H9 (cell line): Measurements from ENCODE around the gene ARFGAP2. TPM values are rescaled to one million over a fixed set of nuclear protein-coding genes. Genes with fewer than 3 reads are reported as not detected.

Experiments used
- DNase-seq: peaks from one replicate; pipeline ENCODE4 v3.0.0-alpha.2; 2017
- H2AFZ ChIP-seq: one replicate; pipeline ENCODE4 v1.6.1; 2013; ENCODE audit warnings: mild to moderate bottlenecking, low read length, control low read depth, moderate library complexity
- H2AK5ac ChIP-seq: 2 replicates; pipeline ENCODE4 v1.6.1; 2013; ENCODE audit warnings: low read length, control low read depth, mixed read lengths; ENCODE audit not compliant: insufficient read length
- H2BK120ac ChIP-seq: one replicate; pipeline ENCODE4 v1.6.1; 2013; ENCODE audit warnings: low read depth, mild to moderate bottlenecking, low read length, control low read depth, inconsistent platforms; ENCODE audit not compliant: poor library complexity, severe bottlenecking
- H2BK12ac ChIP-seq: 2 replicates; pipeline ENCODE4 v1.6.1; 2013; ENCODE audit warnings: low read length, control low read depth, mixed read lengths, low read depth; ENCODE audit not compliant: insufficient read length
- H2BK15ac ChIP-seq: 2 replicates; pipeline ENCODE4 v1.6.1; 2013; ENCODE audit warnings: low read depth, low read length, control low read depth
- H2BK20ac ChIP-seq: one replicate; pipeline ENCODE4 v1.6.1; 2013; ENCODE audit warnings: low read depth, mild to moderate bottlenecking, low read length, control low read depth, inconsistent platforms; ENCODE audit not compliant: poor library complexity, severe bottlenecking
- H2BK5ac ChIP-seq: 2 replicates; pipeline ENCODE4 v1.6.1; 2013; ENCODE audit warnings: low read length, control low read depth, mixed read lengths; ENCODE audit not compliant: insufficient read length
- H3K14ac ChIP-seq: 2 replicates; pipeline ENCODE4 v1.6.1; 2013; ENCODE audit warnings: low read length, control low read depth; ENCODE audit not compliant: insufficient read depth
- H3K18ac ChIP-seq: 2 replicates; pipeline ENCODE4 v1.6.1; 2013; ENCODE audit warnings: low read depth, mild to moderate bottlenecking, mixed read lengths, low read length, control low read depth; ENCODE audit not compliant: insufficient read length
- H3K23ac ChIP-seq: 2 replicates; pipeline ENCODE4 v1.6.1; 2013; ENCODE audit warnings: low read length, control low read depth, mixed read lengths, low read depth; ENCODE audit not compliant: insufficient read length
- H3K23me2 ChIP-seq: 2 replicates; pipeline ENCODE4 v1.6.1; 2013; ENCODE audit warnings: low read depth, mild to moderate bottlenecking, mixed read lengths, low read length, control low read depth; ENCODE audit not compliant: insufficient read length, poor library complexity, severe bottlenecking
- H3K27ac ChIP-seq: 2 replicates; pipeline ENCODE4 v1.5.1; 2013; ENCODE audit warnings: low read length, control low read depth, mixed read lengths, low read depth; ENCODE audit not compliant: insufficient read length
- H3K27me3 ChIP-seq: 2 replicates; pipeline ENCODE4 v1.6.1; 2013; ENCODE audit warnings: low read length, control low read depth, inconsistent platforms; ENCODE audit not compliant: insufficient read depth
- H3K4ac ChIP-seq: 2 replicates; pipeline ENCODE4 v1.6.1; 2013; ENCODE audit warnings: low read depth, mild to moderate bottlenecking, control low read depth, inconsistent platforms, low read length, moderate library complexity
- H3K4me1 ChIP-seq: 2 replicates; pipeline ENCODE4 v1.6.1; 2013; ENCODE audit warnings: low read length, control low read depth, inconsistent platforms; ENCODE audit not compliant: insufficient read depth
- H3K4me2 ChIP-seq: 2 replicates; pipeline ENCODE4 v1.6.1; 2013; ENCODE audit warnings: low read length, control low read depth, mixed read lengths; ENCODE audit not compliant: insufficient read length, insufficient read depth
- H3K56ac ChIP-seq: 2 replicates; pipeline ENCODE4 v1.6.1; 2013; ENCODE audit warnings: low read depth, mild to moderate bottlenecking, mixed read lengths, low read length, control low read depth; ENCODE audit not compliant: insufficient read length
- H3K79me1 ChIP-seq: 2 replicates; pipeline ENCODE4 v1.6.1; 2013; ENCODE audit warnings: low read depth, mild to moderate bottlenecking, moderate library complexity, low read length, control low read depth, inconsistent platforms; ENCODE audit not compliant: insufficient read depth, poor library complexity, severe bottlenecking
- H3K79me2 ChIP-seq: 2 replicates; pipeline ENCODE4 v1.6.1; 2013; ENCODE audit warnings: low read length, control low read depth, inconsistent platforms; ENCODE audit not compliant: insufficient read depth
- H3K9ac ChIP-seq: 2 replicates; pipeline ENCODE4 v1.6.1; 2013; ENCODE audit warnings: low read length, control low read depth, mixed read lengths; ENCODE audit not compliant: insufficient read length; ENCODE audit errors: extremely low read depth
- H3K9me3 ChIP-seq: one replicate; pipeline ENCODE4 v1.6.1; 2013; ENCODE audit warnings: low read depth, low read length, inconsistent platforms; ENCODE audit not compliant: control insufficient read depth
- H3T11ph ChIP-seq: one replicate; pipeline ENCODE4 v1.6.1; 2013; ENCODE audit warnings: mild to moderate bottlenecking, low read length, control low read depth, inconsistent platforms
- H4K20me1 ChIP-seq: one replicate; pipeline ENCODE4 v1.6.1; 2013; ENCODE audit not compliant: control insufficient read depth, insufficient read length, insufficient read depth
- H4K5ac ChIP-seq: 2 replicates; pipeline ENCODE4 v1.6.1; 2013; ENCODE audit warnings: low read depth, mild to moderate bottlenecking, mixed read lengths, low read length, control low read depth; ENCODE audit not compliant: insufficient read length
- H4K8ac ChIP-seq: replicated peaks from 2 replicates; pipeline ENCODE4 v1.6.1; 2013; ENCODE audit warnings: low read length, control low read depth, mixed read lengths, low read depth; ENCODE audit not compliant: insufficient read length
- H4K91ac ChIP-seq: 2 replicates; pipeline ENCODE4 v1.6.1; 2013; ENCODE audit warnings: low read depth, mild to moderate bottlenecking, moderate library complexity, mixed read lengths, low read length, control low read depth; ENCODE audit not compliant: insufficient read length
- H3K27ac Mint-ChIP-seq, 3 experiments: 2 replicates in 2 of 3; 3 replicates in 1 of 3; pipeline ENCODE4 v1.8.0; 2020 to 2021; ENCODE audit warnings: mixed read lengths in 3 of 3, mild to moderate bottlenecking in 1 of 3, moderate library complexity in 1 of 3
- H3K27me3 Mint-ChIP-seq: 2 replicates; pipeline ENCODE4 v1.8.0; 2021; ENCODE audit warnings: low read depth, mild to moderate bottlenecking, moderate library complexity, mixed read lengths
- H3K36me3 Mint-ChIP-seq, 3 experiments: 2 replicates in 2 of 3; 3 replicates in 1 of 3; pipeline ENCODE4 v1.8.0; 2020 to 2021; ENCODE audit warnings: low read depth in 3 of 3, mixed read lengths in 3 of 3; ENCODE audit not compliant: insufficient read depth in 1 of 3
- H3K4me1 Mint-ChIP-seq, 2 experiments: 2 replicates each; pipeline ENCODE4 v1.8.0; 2020; ENCODE audit warnings: mixed read lengths in 2 of 2
- H3K4me3 Mint-ChIP-seq, 2 experiments: 2 replicates in 1 of 2; 3 replicates in 1 of 2; pipeline ENCODE4 v1.8.0; 2020 to 2021; ENCODE audit warnings: mild to moderate bottlenecking in 2 of 2, mixed read lengths in 2 of 2, moderate library complexity in 1 of 2
- H3K9me3 Mint-ChIP-seq, 2 experiments: 2 replicates in 1 of 2; 3 replicates in 1 of 2; pipeline ENCODE4 v1.8.0; 2020; ENCODE audit warnings: mild to moderate bottlenecking in 2 of 2, mixed read lengths in 2 of 2, moderate library complexity in 1 of 2
- CTCF ChIP-seq: fragments of 200-600 bp; sonication (generic); conservative IDR thresholded peaks from 3 replicates; pipeline ENCODE4 v1.8.0; 2021; ENCODE audit warnings: antibody characterized with exemption, mild to moderate bottlenecking
- WGBS: extraction: QIAGEN DNeasy Blood & Tissue Kit; methylation state at CpG from one replicate; pipeline ENCODE4 v1.1.7; 2013; ENCODE audit warnings: missing lambda C conversion rate, low lambda C conversion rate, mixed read lengths; ENCODE audit not compliant: insufficient read length; ENCODE audit errors: extremely low coverage; 5-methylcytosine and 5-hydroxymethylcytosine counted together
- total RNA-seq: library from RNA; stranded (reverse); gene quantifications from 2 replicates; pipeline ENCODE4 v1.2.1, GENCODE V29; 2021

Gene ARFGAP2
- total RNA-seq, 1 experiment from 2014 or later, result 72.3 TPM

GRCh38 chr11:47130543-47130942 is 46.1 kb downstream of the ARFGAP2 start:
- no peak overlapping the region for H2AFZ ChIP-seq
- no peak overlapping the region for H3K23ac ChIP-seq
- H3K9me3 ChIP-seq, result no peaks in the 10 kb centered on the region
- no peak overlapping the region for H3K9ac ChIP-seq
- H2BK15ac ChIP-seq, result no peak overlapping the region
- no peak overlapping the region for H3K4ac ChIP-seq
- Mint-ChIP-seq H3K4me1 (peaks cover 22 to 31% of the 10 kb centered on the region in 2 experiments), H3K36me3 (no peaks in the 10 kb centered on the region; a peak in 1 of 7 replicates), H3K4me3 (peak overlapping the region in 1 of 2 experiments; percentile 18; a peak in 1 of 5 replicates), H3K27me3 (no peaks in the 10 kb centered on the region), H3K27ac (peak overlapping the region in 2 of 3 experiments; percentile 13 to 51; a peak in 3 of 7 replicates), H3K9me3 (no peaks in the 10 kb centered on the region)
- no peak overlapping the region for H2AK5ac ChIP-seq
- no peaks in the 10 kb centered on the region for H3K79me2 ChIP-seq
- no peaks in the 10 kb centered on the region for H3K23me2 ChIP-seq
- no peak overlapping the region for H2BK20ac ChIP-seq
- no peak overlapping the region; the same call in 1 of the 2 replicates for H3K14ac ChIP-seq
- H4K20me1 ChIP-seq, result no peaks in the 10 kb centered on the region
- no peak for TF ChIP-seq CTCF
- H4K5ac ChIP-seq, result no peak overlapping the region
- H4K8ac ChIP-seq, result no peak overlapping the region
- no peak overlapping the region for H3K56ac ChIP-seq
- H3K79me1 ChIP-seq, result no peaks in the 10 kb centered on the region
- peaks cover 12% of the 10 kb centered on the region; the same call in 1 of the 2 replicates for H3K4me1 ChIP-seq
- H2BK120ac ChIP-seq, result no peak overlapping the region
- H3K18ac ChIP-seq, result no peak overlapping the region
- H2BK12ac ChIP-seq, result no peak overlapping the region
- no CpG with 5 or more reads among the region's 3 CpGs for WGBS
- H3K27me3 ChIP-seq, result no peaks in the 10 kb centered on the region
- no peak overlapping the region for H3K27ac ChIP-seq
- no peak overlapping the region for H4K91ac ChIP-seq
- no peak overlapping the region for H3T11ph ChIP-seq
- no peak overlapping the region for H2BK5ac ChIP-seq
- DNase-seq, result peak; percentile 54
- peak overlapping the region; percentile 11 for H3K4me2 ChIP-seq
